Measurements from ENCODE around the gene AP3S1.

Gene AP3S1

DNA sequence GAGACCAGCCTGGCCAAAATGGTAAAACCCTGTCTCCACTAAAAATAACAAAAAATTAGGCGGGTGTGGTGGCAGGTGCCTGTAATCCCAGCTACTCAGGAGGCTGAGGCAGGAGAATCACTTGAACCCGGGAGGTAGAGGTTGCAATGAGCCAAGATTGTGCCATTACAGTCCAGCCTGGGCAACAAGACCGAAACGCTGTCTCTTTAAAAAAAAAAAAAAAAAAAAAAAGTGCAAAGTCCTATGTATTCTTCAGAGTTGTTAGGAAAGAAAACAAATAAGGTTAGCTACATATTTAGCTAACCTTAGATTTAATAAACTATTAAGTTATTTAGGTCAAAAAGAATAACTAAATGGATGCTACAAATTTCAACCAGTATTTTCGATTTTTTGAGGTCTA lies 11.8 kb upstream of the AP3S1 start:
- no peak for DNase-seq

DNA sequence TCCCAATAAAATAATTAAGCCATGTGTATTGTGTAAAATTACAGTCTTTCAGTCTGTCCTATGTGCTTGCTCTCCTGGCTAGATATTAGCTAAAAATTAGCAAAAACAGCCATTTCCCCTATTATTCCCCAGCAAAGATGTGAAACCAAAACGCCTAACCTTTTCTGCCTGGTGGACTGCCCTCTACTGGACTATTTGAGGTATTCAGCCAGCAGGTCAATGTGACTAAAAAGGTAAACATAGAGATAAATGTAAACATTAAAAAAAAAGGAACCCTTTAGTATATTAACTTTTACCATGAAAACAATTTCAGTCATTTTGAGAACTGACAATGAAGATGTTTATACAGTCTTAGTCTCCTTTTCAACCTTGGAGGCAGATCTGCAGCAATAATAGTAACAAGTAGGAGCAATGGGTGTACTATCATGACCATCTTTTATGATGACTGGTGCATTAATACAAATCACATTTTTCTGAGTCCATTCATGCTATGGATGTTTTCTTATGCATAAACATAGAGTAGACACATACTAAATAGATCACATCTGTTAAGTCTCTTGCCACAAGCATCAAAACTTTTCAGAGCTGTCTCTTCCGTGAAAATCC lies 10.5 kb upstream of the AP3S1 start:
- peak; percentile 62 for DNase-seq

DNA sequence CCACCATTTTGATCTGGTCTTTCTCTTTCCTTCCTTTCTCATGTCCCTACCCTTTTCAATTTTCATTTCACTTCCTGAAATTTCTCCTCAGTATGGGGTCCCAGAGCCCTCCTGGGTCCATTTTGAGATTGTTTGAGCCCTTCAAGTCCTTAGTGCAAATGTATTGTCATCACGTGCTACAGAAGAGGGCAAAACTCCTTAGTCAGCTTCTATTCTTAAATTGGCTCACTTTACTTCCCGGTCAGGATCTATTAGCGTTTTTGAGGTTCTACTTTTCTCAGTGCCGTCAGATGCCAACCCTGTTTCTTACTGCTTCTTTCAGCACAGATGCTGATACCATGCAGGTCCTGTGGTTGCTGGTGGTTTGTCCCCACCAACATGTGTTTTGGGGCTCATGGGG lies 6.3 kb upstream of the AP3S1 start:
- no peak for DNase-seq

DNA sequence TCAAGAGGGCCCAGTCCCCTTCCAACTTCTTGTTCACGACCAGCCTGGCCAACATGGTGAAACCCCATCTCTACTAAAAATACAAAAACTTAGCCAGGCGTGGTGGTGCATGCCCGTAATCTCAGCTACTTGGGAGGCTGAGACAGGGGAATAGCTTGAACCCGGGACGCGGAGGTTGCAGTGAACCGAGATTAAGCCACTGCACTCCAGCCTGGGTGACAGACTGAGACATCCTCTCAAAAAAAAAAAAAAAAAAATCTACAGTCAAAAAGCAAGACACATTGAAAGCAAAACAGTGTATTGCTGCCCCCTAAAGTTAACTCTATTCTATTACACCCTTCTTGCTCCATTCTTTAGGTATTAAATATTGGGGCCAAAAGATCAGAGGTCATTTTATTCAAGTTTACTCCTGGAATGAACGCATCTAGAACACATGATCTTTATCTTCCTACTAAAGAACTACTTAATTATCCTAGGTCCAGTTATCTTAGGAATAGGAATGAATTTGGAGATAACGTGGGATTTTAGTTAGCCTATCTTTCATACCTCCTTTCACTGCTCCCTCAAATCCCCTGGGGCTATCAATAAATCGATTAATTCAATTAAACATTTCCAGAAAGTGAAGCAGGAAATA lies 2.7 kb upstream of the AP3S1 start:
- peak; percentile 77 for DNase-seq

DNA sequence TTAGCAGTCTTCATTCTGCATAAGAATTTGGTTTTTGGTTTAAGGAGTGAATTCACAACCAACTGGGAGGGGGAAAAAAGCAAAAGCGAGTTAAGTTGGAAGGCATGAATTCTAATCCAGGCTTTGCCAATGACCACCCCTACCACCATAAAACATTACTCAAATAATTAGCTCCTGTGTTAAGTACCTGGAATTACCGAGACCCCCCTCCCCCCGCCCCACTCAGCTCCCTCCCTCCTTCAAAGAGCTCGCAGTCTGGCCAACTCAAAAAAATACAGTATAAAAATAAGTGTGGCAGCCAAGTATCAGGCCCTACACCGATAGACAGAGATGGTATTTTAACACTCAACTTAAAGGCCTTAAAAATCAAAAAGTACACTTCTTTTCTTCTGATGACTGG lies 862 bp upstream of the AP3S1 start:
- no peak for DNase-seq

DNA sequence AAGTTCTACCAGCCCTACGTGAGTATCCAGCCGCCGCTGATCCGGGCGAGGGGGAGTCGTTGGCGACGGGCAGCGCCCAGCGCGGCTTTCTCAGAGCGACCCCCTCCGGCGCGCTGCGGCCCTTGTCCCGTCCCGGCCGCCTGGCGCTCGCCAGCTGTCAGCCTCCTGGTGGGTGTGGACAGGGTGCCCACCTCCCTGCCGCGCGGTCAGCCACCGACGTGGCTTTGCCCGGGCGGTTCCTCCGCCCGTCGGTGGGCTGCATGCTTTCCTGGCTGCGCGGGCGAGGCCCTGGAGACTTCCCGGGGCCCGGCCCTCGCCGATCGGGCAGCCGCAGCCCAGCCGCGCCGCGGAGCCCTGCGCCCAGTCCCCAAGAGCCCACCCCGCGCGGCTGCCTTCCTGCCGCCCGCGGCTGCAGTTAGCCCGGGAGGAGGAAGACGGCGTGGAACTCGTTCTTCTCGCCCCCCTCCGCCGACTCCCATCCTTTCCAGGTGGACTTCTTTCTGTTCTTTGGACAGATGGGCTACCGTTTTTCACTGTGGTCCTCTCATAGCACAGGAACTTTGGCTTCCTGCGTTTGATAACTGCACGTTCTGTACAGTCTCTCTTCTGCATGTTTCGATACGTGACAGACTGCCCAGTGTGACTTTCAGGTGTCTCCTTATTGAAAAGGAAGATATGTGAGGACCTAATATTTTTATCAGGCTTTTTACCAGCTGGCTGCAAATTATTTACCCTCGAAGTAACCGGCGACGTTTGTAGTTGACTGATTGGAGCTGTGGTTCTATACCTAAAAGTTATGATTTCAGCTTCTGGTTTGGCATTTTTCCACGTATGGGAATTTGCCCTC lies 577 bp downstream of the AP3S1 start:
- peak; percentile 15 for DNase-seq

DNA sequence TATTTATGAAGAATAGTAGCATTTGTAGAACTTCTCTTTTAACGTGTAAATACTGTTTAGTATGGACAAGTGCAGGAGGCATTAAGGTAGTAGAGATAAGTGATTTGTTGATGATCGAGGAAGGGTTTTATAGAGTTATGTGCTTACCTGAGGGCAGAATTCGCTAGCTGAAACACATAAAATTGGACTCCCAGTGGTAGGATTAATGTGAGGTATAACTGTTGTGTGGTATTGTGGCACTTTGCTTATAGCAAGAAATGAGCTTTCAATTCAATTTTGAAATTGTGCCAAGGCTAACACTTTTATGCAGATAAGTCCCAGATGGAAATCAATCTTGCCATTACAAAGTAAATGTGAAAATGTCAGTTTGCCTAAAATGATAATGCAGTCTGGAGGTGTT lies 1.2 kb downstream of the AP3S1 start:
- peak; percentile 8 for DNase-seq

DNA sequence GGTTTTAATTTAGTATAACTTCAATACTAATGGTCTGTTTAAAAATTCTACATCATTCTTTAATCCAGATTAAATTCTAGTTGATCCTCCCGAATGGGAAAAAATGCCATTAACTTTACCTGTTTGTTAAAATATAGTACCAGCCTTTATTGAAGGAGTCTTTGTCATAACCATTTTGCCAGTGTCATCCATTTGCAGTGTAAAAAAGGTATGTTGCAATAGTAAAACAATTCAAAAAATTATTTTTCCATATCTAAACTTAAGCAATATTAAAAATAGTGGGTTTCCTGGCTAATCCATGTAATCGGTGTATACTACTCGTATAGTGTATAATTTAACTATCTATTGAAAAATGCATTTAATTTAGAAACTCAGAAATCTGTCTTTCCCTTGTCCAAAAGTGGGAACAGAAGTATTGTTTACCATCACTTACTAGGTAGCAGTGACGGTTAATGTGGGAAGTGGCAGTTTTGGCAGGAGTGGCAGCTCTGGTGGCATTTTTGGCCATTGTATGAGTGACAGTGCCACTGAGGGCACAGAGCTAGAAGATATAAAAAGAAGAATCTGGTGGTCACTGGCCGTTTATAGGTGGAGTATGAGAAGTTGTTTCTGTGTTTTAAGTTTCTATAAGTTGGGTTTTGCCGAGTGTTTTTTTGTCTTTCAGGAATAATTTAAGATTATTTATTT lies 1.9 kb downstream of the AP3S1 start:
- DNase-seq: no peak

DNA sequence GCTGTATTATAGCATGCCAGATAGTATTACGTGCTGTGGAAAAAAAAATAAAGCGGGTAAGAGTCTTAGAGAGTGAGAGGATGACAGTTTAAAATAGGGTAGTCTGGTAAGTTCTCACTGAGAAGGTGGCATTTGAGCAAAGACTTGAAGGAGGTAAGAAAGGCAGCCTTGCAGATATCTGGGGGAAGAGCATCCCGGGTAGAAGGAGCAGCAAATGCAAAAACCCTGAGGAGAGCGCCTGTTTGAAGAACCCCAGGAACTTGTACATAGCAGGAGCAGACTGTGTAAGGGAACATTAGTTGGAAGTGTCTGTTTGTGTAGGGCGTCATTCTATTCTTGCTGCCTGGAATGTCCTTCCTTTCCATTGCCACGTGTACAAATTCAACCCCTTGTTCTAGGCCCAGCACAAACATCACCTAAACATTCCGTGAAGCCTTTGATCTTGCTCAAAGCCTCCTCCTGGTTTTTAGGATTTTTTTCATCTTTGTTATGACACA lies 2.6 kb downstream of the AP3S1 start:
- no peak for DNase-seq

DNA sequence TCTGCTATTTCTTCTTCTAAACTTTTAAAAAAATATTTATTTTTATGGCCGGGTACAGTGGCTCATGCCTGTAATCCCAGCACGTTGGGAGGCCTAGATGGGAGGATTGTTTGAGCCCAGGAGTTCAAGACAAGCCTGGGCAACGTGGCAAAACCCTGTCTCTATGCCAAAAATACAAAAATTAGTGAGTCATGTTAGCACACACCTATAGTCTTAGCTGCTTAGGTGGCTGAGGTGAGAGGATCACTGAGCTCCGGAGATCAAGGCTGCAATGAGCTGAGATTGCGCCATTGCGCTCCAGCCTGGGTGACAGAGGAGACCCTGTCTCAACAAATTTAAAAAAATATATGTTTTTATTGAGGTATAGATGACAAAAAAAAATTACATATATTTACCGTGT lies 5.6 kb downstream of the AP3S1 start:
- no peak for DNase-seq

DNA sequence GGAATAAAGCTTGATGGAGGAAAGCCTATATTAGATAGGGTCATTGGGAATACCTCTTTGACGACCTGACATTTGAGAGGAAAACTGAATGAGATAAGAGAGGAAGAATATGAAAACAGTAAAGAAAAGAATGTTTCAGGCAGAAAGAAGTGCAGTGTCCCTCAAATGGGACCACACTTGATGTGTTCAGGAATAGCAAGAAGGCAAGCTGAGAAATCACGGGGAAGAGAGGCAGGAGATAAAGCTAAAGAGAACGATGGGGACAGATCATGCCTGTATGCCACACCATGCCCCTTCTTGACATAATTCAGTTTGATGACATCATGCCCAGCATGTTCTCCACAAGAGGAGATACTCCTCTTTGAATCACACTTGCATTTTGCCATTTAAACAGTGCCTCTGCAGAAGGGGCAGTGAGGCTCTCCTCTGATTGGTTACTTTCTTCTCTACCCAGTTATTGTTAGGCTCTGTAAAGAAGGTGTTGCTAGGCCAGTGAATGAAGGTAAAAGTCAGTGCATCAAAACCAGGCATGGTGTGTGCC lies 7.6 kb downstream of the AP3S1 start:
- DNase-seq: no peak

DNA sequence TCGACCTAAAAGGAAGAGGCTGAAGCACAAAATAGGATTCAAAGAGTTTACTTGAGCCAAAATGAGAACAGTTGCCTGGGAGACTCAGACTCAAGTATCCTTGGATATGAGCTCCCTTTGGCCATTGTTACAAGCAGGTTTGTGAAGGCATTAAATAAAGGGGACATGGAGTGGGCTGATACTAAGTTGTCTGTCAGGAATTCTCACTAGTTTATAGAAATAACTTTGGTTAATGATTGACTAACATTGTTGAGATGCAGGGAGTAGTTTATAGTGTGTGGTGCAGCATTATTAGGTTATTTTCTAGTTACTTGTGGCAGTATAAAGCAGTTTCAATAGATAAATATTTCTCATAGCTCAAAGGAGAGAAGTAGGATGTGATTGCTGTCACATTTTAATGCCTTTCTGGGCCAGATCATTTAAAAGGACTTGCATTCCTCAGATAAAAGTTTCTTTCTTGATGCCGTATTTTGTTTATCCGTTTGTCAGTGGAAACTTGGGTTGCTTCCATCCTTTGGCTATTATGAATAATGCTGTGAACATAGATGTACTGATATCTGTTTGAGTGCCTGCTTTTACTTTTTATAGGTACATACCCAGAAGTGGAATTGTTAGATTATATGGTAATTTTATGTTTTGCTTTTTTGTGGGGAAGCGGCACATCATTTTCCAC lies 9.1 kb downstream of the AP3S1 start:
- DNase-seq: no peak

DNA sequence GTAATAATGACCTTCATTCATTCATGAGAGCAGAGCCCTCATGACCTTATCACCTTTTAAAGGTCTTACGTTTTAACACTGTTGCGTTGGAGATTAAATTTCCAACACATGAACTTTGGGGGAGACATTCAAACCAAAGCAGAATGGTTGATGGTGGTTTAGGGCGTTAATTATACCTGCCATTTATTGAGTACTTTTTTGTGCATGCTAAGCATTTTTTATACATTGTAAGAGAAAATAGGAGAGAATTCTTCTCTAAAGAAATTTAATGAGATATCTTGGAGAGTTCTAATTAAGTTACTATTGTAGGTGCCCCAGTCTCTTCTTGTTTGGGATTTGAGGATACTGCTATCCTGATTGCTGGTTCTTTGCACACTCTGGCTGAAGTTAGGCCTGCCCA lies 12.4 kb downstream of the AP3S1 start:
- no peak for DNase-seq

DNA sequence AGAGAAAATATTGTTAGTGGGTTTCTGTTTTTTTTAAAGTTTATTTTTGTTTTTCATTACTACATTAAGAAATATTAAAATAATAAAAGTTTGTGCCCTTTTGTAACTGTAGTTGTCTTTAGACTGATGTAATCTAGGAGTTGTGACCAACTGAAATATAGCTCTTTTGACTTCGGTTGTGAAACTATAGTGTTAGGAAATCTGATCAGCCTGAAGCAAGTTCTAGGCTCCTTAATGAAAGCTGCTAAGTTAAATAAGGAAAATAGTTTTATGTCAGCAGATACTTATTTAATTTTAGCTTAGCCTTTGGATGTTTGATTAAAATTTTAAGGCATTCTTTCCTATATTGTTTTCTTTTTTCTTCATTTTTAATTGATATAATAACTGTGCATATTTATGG lies 14.2 kb downstream of the AP3S1 start:
- no peak for DNase-seq

DNA sequence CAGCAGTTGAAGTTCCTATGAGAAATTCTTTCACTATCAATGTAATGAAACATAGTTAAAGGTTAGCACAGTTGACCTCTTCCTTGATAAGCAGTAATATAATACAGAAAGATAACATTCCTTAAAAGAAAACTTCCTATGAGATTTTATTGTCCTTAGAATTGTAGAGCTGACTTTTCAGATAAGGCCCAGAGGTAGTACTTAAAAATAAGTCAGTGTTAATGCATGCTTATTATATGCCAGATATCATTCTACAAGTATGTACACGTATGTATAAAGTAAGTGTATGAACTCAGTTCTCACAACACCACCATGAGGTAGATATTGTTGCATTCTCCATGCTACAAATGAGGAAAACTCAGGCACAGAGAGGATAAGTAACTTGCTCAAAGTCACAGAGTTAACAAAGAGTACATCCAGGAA lies 15.3 kb downstream of the AP3S1 start:
- DNase-seq: no peak

DNA sequence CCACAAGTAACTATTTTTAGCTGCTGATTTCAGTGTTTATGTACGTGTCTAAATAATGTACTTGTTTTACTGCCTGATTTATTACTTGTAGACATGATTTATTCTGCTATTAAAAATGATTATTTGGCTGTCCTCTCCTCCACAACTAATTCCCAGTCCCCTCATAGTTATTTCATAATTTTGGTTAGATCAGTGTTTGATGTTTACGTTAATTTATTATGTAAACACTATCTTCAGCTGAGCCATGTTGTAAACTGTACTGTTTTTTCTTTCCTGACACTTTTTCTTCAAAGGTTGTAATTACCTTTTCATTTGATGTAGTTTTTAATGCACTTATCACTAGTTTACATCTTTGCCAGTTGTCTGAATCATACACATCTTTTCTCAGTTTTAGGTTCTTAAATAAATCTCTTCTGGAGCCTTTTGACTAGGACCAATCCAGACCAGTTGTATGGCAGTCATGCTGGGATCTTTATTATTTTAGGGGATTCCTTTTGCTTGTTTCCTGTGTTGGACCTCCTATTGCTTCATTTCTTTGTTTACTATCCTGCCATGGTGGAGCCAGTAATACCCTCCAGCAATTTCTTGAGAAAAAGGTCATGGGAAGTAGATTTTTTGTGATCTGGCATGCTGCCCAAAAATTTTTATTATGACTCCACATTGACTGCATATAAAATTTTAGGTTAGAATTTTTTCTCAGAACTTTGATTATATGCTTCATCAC lies 16.1 kb downstream of the AP3S1 start:
- DNase-seq: no peak

DNA sequence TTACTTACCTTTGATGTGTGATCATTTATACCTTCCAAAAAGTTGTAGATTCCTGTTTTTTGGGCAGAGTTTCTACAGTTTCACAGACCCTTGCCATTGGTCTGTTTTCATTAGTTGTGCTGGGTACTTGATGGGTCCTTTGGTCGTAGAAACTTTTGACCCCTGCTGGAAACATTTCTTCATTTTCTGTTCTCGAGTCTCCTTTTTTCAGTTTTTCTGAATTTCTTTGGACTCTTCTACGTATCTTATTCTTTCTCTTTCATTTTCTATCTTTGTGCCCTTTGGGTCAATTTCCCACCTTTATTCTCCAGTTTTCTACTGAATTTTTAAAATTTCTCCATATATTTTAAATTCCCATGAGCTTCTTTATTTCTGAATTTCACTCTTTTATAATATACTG lies 16.7 kb downstream of the AP3S1 start:
- no peak for DNase-seq

DNA sequence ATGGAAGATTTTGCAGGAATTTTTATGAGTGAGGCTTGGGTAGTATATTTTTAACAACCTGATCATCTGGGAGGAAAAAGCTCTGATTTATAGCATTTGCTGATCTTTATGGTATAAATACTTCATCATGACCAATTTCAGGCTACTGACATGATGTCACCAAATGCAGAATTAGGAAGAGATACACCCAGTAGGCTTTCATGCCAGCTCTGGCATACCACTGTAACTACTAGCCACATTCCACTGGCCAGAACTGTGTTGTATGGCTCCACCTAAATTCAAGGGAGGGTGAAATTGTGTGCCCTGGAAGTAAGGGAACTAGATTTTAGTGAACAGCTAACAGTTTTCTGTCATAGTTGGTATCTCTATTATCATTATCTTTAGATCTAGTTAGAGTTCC lies 17.6 kb downstream of the AP3S1 start:
- no peak for DNase-seq

DNA sequence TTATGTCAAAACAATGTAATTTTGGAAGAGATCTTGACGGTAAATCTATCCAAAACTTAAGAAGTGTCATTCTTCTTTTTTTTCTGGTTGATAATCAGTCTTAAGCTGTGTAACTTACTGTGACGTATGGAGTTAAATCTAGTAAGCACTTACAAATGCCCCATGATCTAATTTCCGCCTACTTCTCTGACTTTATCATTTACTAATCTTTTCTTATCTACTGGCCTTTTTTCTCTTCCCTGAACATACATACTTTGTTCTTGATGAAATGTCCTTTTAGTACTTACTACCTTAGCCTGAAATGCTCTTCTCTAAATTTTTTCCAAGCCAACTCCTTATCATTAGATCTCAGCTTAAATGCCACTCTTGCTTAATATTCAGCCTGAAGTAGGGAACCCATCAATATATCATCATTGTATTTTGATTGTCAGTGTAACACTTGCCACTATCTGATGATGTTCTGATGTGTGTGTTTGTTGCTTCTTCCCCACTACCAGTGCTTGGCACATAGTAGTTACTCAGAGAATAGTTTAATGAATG lies 27.6 kb downstream of the AP3S1 start:
- DNase-seq: no peak

DNA sequence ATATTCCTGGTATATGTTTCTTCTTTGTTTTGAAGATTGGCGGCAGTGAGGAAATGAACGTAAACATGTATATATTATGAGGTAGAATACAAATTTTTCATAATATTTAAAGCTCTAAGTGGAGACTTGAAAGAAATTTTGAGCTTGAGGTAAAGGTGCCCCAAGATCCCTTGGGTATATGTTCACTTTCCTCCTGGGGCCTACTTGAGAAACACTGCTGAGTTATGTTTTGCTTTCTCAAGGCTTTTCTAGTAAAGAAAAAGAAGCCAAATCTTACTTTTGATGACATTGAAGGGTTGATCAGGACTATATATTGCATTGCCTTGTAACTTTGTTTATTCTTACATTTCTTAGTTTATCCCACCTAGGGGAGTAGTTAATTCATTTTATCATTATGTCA lies 30.7 kb downstream of the AP3S1 start:
- DNase-seq: no peak

DNA sequence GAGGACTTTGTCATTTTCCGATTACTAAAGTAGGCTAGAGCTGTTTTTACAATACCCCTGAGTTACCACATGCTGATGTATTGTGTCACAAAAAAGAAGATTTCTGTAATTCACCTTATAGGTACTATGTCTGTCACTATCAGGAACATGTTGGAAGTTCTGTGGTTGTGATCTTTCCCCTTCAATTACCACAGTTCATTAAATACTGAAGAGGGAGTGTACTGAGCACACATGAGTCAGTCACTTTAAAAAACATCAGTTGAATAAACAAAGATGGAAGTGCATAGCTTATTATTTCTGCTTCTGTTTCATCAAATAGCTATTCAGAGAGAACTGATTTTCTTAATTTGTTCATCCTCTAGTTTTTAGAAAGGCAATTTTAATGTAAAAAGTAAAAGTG lies 31.7 kb downstream of the AP3S1 start:
- no peak for DNase-seq

DNA sequence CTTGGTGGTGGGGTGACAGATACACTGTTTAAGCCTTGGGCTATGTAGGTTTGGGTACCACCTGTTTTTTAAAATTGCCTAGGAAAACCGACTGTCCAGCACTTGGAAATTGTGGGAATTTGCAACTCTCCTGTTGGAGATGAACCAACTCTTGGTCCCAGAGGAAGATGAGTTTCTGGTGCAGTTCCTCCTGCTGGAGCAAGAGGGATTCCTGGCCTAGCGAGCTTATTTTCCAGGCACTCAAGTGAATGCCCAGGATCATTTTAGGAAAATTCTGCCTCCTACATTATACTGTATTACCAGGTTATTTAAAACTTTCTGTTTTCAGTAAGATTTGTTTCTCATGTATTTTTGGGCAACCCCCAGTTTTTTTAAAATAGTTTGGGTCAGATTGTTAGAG lies 33.7 kb downstream of the AP3S1 start:
- DNase-seq: no peak
